Activated T-cell treated with anti-CD3 and anti-CD28 coated beads, Interleukin-2, amount 50 U/mL, for 72 hours (primary cell): ENCODE measurements around the gene ETFA. TPM values are rescaled to one million over a fixed set of nuclear protein-coding genes. Genes with fewer than 3 reads are reported as not detected.
A peak's percentile ranks its signal among the peaks of the same experiment; 100 is the strongest.
"Not testable (repeated sequence)": the region's sequence is repeated elsewhere in the genome, so short reads cannot be mapped to it uniquely, and the experiment has no call there.

ENCODE experiments used
- ATAC-seq, 2 donors: fragments of 150-1000 bp; cut with Tn5 transposase; replicated peaks in 1 of 2; 2 replicates each; pipeline ENCODE4 v1.10.0; 2021; ENCODE audit warnings: moderate library complexity in 2 of 2, mild to moderate bottlenecking in 1 of 2
- DNase-seq, 2 donors: peaks; one replicate each; pipeline ENCODE4 v3.0.0; 2021 to 2022; ENCODE audit warnings: mixed read lengths in 1 of 2
- H3K27ac Mint-ChIP-seq: one replicate; pipeline ENCODE4 v1.8.0; 2022; ENCODE audit warnings: mild to moderate bottlenecking, moderate library complexity, mixed read lengths
- H3K27me3 Mint-ChIP-seq: one replicate; pipeline ENCODE4 v1.8.0; 2022; ENCODE audit warnings: low read depth, mixed read lengths
- H3K36me3 Mint-ChIP-seq, 2 donors: one replicate each; pipeline ENCODE4 v1.8.0; 2022; ENCODE audit warnings: mixed read lengths in 2 of 2, mild to moderate bottlenecking in 1 of 2; ENCODE audit not compliant: insufficient read depth in 2 of 2
- H3K4me1 Mint-ChIP-seq: one replicate; pipeline ENCODE4 v1.8.0; 2022; ENCODE audit warnings: low read depth, mixed read lengths
- H3K4me3 Mint-ChIP-seq, 2 donors: one replicate each; pipeline ENCODE4 v1.8.0; 2022; ENCODE audit warnings: mild to moderate bottlenecking in 2 of 2, mixed read lengths in 2 of 2, moderate library complexity in 2 of 2
- H3K9me3 Mint-ChIP-seq, 2 donors: one replicate each; pipeline ENCODE4 v1.8.0; 2022; ENCODE audit warnings: mixed read lengths in 2 of 2
- total RNA-seq, 2 donors: library from RNA; stranded (reverse); gene quantifications; one replicate each; pipeline ENCODE4 v1.2.3, GENCODE V29; 2022

ETFA gene
- total RNA-seq, 2 donors from 2014 or later = 143 to 158 TPM

GRCh38 chr15:76303909-76304308, 7.4 kb downstream of the ETFA start:
- ATAC-seq = no peak
- no peak overlapping the region for H3K4me3 Mint-ChIP-seq
- no peaks in the 10 kb centered on the region for H3K9me3 Mint-ChIP-seq
- H3K27me3 Mint-ChIP-seq = no peaks in the 10 kb centered on the region
- H3K4me1 Mint-ChIP-seq = peaks cover 20% of the 10 kb centered on the region
- no peak for DNase-seq
- no peak overlapping the region for H3K27ac Mint-ChIP-seq
- H3K36me3 Mint-ChIP-seq = peaks cover 2 to 4% of the 10 kb centered on the region in 2 donors

GRCh38 chr15:76299786-76300185, 11.5 kb downstream of the ETFA start:
- Mint-ChIP-seq H3K4me3 (no peak overlapping the region), H3K36me3 (peaks cover 0 to 2% of the 10 kb centered on the region in 2 donors), H3K27ac (no peak overlapping the region), H3K9me3 (no peaks in the 10 kb centered on the region), H3K4me1 (peaks cover 8% of the 10 kb centered on the region), H3K27me3 (no peaks in the 10 kb centered on the region)
- ATAC-seq (no peak), DNase-seq (no peak)

- Mint-ChIP-seq H3K9me3 (no peaks in the 10 kb centered on the region), H3K4me1 (peaks cover 12% of the 10 kb centered on the region), H3K27ac (no peak overlapping the region), H3K36me3 (peaks cover 0 to 2% of the 10 kb centered on the region in 2 donors), H3K4me3 (no peak overlapping the region), H3K27me3 (no peaks in the 10 kb centered on the region)
- DNase-seq = no peak
- no peak for ATAC-seq
These were observed 12.3 kb downstream of the ETFA start for GRCh38 chr15:76298986-76299385.

- DNase-seq, ATAC-seq, H3K27ac Mint-ChIP-seq, H3K27me3 Mint-ChIP-seq, H3K36me3 Mint-ChIP-seq, H3K9me3 Mint-ChIP-seq, H3K4me3 Mint-ChIP-seq: not testable (repeated sequence)
- peaks cover 14% of the 10 kb centered on the region for H3K4me1 Mint-ChIP-seq
These were observed 13.3 kb downstream of the ETFA start for GRCh38 chr15:76297951-76298350.

- no peak for ATAC-seq
These were observed 14.4 kb downstream of the ETFA start for GRCh38 chr15:76296849-76297248.

GRCh38 chr15:76294463-76294862, 16.8 kb downstream of the ETFA start:
- H3K27me3 Mint-ChIP-seq, H3K27ac Mint-ChIP-seq, ATAC-seq, DNase-seq, H3K4me3 Mint-ChIP-seq, H3K36me3 Mint-ChIP-seq, H3K9me3 Mint-ChIP-seq: not testable (repeated sequence)
- H3K4me1 Mint-ChIP-seq = peaks cover 13% of the 10 kb centered on the region

More at GRCh38 chr15:76296849-76297248, 14.4 kb downstream of the ETFA start:
- Mint-ChIP-seq H3K4me3 (no peak overlapping the region), H3K27ac (no peak overlapping the region), H3K27me3 (no peaks in the 10 kb centered on the region), H3K9me3 (no peaks in the 10 kb centered on the region), H3K4me1 (peaks cover 13% of the 10 kb centered on the region), H3K36me3 (peaks cover 0 to under 1% of the 10 kb centered on the region in 2 donors)
- DNase-seq = no peak

GRCh38 chr15:76293361-76293760, 17.9 kb downstream of the ETFA start:
- peaks cover 13% of the 10 kb centered on the region for H3K4me1 Mint-ChIP-seq
- ATAC-seq (peak; percentile 75 to 94), DNase-seq (no peak)
- H3K27ac Mint-ChIP-seq = peak overlapping the region; percentile 30
- H3K36me3 Mint-ChIP-seq = peaks cover 0 to 6% of the 10 kb centered on the region in 2 donors
- no peak overlapping the region for H3K4me3 Mint-ChIP-seq
- no peaks in the 10 kb centered on the region for H3K27me3 Mint-ChIP-seq
- no peaks in the 10 kb centered on the region for H3K9me3 Mint-ChIP-seq

- Mint-ChIP-seq H3K27me3 (no peaks in the 10 kb centered on the region), H3K4me1 (peaks cover 28% of the 10 kb centered on the region), H3K9me3 (no peaks in the 10 kb centered on the region), H3K36me3 (peaks cover 6 to 9% of the 10 kb centered on the region in 2 donors), H3K4me3 (no peak overlapping the region), H3K27ac (peak overlapping the region; percentile 31)
- DNase-seq (no peak), ATAC-seq (no peak)
These were observed 21.7 kb downstream of the ETFA start for GRCh38 chr15:76289582-76289981.

- Mint-ChIP-seq H3K27me3 (no peaks in the 10 kb centered on the region), H3K4me1 (peaks cover 16% of the 10 kb centered on the region), H3K27ac (peak overlapping the region; percentile 94), H3K9me3 (no peaks in the 10 kb centered on the region), H3K36me3 (peaks cover 7 to 15% of the 10 kb centered on the region in 2 donors), H3K4me3 (peak overlapping the region; percentile 73 to 93)
- ATAC-seq (peak; percentile 75 to 83), DNase-seq (peak; percentile 19 to 21)
These were observed 24.9 kb downstream of the ETFA start for GRCh38 chr15:76286271-76286879.

- H3K27ac Mint-ChIP-seq = peak overlapping the region; percentile 94
- no peak for ATAC-seq
- H3K9me3 Mint-ChIP-seq = no peaks in the 10 kb centered on the region
- no peaks in the 10 kb centered on the region for H3K27me3 Mint-ChIP-seq
- H3K4me3 Mint-ChIP-seq = no peak overlapping the region
- DNase-seq = no peak
- H3K36me3 Mint-ChIP-seq = peaks cover 7 to 15% of the 10 kb centered on the region in 2 donors
- H3K4me1 Mint-ChIP-seq = peaks cover 16% of the 10 kb centered on the region
These were observed 25.9 kb downstream of the ETFA start for GRCh38 chr15:76285241-76285825.

- Mint-ChIP-seq H3K27ac (no peak overlapping the region), H3K9me3 (no peaks in the 10 kb centered on the region), H3K27me3 (no peaks in the 10 kb centered on the region), H3K4me1 (peaks cover 16% of the 10 kb centered on the region), H3K4me3 (no peak overlapping the region), H3K36me3 (peaks cover 10 to 25% of the 10 kb centered on the region in 2 donors)
- DNase-seq (no peak), ATAC-seq (no peak)
These were observed 28.8 kb downstream of the ETFA start for GRCh38 chr15:76282465-76282864.

- H3K36me3 Mint-ChIP-seq = peaks cover 5 to 26% of the 10 kb centered on the region in 2 donors
- no peak for DNase-seq
These were observed 32.6 kb downstream of the ETFA start for GRCh38 chr15:76278651-76279050.

GRCh38 chr15:76274821-76275220, 36.4 kb downstream of the ETFA start:
- no peaks in the 10 kb centered on the region for H3K27me3 Mint-ChIP-seq
- peaks cover 7 to 29% of the 10 kb centered on the region in 2 donors for H3K36me3 Mint-ChIP-seq
- ATAC-seq (no peak), DNase-seq (no peak)
- H3K4me1 Mint-ChIP-seq = no peaks in the 10 kb centered on the region
- no peak overlapping the region for H3K27ac Mint-ChIP-seq
- peaks cover 0 to 1% of the 10 kb centered on the region in 2 donors for H3K9me3 Mint-ChIP-seq
- H3K4me3 Mint-ChIP-seq = no peak overlapping the region

More at GRCh38 chr15:76278651-76279050, 32.6 kb downstream of the ETFA start:
- Mint-ChIP-seq H3K27me3 (no peaks in the 10 kb centered on the region), H3K4me3 (no peak overlapping the region), H3K27ac (peak overlapping the region; percentile 13), H3K9me3 (no peaks in the 10 kb centered on the region), H3K4me1 (no peaks in the 10 kb centered on the region)
- ATAC-seq = no peak
